Measurements from ENCODE around the gene EHD4. TPM values are rescaled to one million over a fixed set of nuclear protein-coding genes. Genes with fewer than 3 reads are reported as not detected.

EHD4 gene
- total RNA-seq, 1 donor from 2014 or later = 39.7 TPM

DNA sequence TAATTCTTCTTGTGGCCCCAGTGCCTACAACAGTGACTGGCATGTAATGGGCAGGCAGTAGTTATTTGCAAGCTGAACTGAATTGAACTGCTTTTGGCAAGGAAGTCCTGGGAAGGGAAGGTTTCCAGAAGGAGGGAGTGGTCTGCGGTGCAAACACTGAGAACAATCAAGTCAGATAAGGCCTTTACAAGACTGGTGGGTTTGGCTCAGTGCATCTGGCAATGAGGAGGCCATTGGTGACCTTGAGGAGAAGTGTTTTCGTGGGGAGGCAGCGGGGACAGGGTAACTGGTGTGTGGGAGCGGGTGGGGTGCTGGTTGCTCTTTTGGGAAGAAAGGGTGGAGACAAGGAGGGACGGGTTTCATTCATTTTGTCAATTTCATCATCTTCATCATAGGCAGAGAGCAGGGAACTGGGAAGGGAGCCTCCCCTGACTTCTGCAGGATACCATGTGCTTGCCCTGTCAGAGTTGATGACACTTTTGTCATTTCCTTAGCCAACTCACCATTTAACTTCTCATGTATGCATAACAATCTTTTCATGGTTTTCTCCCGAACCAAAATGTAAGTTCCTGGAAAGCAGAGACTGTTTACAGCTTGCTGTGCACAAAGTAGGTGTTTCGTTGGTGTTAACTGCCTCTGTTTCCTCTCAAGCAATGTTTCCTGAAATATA is 8.4 kb upstream of the EHD4 start:
- DNase-seq (ENCODE audit: low spot score) = peak; percentile 70

GRCh38 chr15:41979493-41980266 is 7.3 kb upstream of the EHD4 start:
- no peak for DNase-seq (ENCODE audit: low spot score)

DNA sequence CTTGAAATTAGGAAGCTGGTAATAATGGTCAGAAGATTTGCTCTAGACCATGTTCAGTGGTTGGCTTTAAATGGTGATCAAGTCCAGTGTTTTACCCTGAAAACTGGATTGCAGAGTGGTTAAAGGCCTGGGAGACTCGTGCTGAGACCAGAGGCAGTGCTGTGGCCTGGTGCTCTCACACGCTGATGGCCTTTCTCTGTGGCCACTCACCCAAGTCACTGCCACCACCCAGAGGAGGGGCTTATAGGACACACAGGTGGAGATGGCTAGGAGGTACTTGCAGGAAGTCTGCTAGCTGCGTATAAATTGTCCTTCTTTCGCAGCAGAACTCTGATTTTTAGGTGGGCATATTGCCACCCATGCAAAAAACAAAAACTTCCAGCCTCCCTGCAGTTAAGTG is 6.2 kb upstream of the EHD4 start:
- DNase-seq (ENCODE audit: low spot score) = no peak

DNA sequence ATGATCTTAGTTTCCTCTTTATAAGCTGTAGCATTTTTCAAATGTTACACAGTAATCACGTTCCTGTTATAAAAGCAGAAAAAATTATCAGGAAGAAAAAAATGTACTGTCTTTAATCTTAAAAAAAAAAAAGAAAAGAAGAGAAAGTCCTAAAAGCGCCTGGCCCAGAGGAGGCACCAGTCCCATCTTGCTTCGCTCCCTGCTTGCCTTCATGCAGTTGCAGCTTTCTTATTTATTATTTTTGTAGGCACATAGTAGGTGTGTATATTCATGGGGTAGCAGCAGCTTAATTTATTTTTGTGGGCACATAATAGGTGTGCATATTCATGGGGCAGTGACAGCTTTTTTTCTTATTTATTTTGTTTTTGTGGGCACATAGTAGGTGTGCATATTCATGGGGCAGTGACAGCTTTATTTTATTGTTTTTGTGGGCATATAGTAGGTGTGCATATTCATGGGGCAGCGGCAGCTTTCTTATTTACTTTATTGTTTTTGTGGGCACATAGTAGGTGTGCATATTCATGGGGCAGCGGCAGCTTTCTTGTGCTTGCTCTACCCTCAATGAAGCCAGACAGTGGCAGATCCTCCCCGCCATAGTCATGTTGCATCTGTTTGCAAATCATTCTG is 5.5 kb upstream of the EHD4 start:
- no peak for DNase-seq (ENCODE audit: low spot score)

DNA sequence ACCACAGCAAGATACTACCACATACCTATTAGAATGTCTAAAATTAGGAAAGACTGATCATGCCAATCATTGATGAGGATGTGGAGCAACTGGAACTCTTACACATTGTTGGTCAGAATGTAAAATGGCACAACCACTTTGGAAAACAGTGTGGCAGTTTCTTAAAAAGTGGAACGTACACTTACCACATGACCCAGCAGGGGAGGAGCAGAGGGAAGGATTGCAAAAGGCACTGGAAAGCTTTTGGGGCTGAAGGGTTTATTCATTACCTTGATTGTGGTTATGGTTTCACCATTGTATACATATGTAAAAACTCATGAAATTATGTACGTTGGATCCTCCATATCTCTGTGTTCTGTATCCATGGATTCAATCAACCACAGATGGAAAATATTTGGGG is 3.3 kb upstream of the EHD4 start:
- no peak for DNase-seq (ENCODE audit: low spot score)

GRCh38 chr15:41974041-41974440 is 1.7 kb upstream of the EHD4 start:
- no peak for DNase-seq (ENCODE audit: low spot score)

DNA sequence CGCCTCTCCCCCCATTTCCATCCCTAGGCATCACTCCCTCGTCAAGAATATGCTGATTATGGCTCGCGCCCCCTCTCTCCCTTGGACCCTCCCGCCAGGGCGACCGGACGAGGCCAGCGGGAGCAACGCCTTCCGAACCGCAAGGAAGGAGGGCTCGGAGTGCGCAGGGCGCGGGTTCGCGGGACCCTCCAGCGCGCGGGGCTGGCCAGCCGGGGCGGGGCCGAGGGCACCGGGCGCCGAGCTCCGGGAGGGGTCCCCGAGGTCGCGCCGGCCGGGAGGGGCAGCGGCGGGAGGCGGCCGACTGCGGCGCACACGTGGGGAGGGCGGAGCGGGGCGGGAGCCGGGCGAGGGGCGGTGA is 483 bp downstream of the EHD4 start:
- no peak for DNase-seq (ENCODE audit: low spot score)

GRCh38 chr15:41971089-41971894 is 1.1 kb downstream of the EHD4 start:
- peak; percentile 47 for DNase-seq (ENCODE audit: low spot score)

GRCh38 chr15:41970456-41970855 is 1.9 kb downstream of the EHD4 start:
- DNase-seq (ENCODE audit: low spot score) = no peak

DNA sequence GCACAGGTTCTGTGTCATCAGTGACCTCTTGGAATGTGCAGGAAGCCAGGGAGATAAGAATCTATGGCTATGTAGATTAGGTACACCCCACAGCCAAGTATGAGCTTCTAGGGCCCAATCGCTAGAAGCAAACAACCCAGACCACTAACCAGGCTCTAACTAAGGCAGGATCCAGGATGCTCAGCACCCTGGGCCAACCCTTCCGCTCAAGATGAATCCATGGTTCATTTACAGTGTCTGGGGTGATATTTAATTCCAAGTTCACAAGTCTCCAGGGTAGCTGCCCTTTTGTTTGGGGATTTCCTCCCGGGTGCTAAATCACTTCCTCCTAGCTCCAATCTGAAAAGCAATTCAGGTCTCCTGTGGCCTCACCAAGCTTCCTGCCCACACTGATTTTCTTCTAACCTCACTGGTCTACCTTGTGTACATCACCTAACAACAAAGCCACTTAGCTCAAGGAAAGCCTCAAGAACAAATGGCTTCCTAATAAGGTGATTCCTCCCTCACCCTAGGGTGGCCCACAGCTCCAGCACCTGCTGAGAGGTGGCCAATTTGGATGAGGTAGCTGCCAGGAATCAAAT is 2.4 kb downstream of the EHD4 start:
- no peak for DNase-seq (ENCODE audit: low spot score)

DNA sequence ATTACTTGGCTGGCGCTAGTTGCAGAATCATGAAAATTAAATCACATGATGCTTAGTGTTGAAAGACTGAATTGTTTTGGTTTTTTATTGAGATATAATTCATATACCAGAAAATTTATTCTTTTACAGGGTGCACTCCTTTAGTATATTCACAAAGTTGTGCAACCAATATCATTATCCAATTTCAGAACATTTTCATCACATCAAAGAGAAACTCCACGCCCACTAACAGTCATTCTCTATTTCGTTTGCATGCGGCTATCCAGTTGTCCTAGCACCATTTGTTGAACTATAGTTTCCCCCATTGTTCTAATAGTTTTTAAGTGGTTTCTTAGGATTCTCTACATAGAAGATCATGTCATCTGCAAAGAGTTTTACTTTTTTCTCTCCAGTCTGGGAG is 3.7 kb downstream of the EHD4 start:
- DNase-seq (ENCODE audit: low spot score) = no peak

- peak; percentile 27 for DNase-seq (ENCODE audit: low spot score)
Observed at GRCh38 chr15:41967506-41968206, 4.7 kb downstream of the EHD4 start.

DNA sequence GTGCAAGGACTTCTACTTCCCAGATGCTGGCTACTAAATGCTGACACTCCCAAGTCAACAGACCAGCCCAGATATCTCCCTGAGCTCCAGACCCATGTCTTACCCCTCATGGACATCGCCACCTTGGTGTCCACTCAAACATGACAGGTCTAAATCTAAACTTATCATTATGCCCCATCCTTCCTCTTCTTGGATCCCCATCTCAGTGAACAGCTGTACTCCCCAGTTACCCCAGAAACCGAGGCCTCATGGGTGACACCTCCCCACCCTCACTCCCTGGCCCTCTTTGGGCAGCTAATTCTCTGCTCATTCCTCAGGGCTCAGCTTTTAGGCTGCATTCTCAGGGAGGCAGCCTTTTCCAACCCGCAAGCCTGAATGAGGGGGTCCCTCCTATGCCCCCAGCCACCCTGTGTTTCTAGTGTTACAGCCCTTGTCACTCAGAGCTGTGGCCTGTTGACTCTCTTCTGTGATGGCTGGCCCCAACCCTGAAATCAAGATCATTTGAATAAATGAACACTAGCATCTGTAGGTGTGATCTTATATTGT is 5.4 kb downstream of the EHD4 start:
- no peak for DNase-seq (ENCODE audit: low spot score)

- DNase-seq (ENCODE audit: low spot score) = no peak
Observed at GRCh38 chr15:41966414-41966812, 5.9 kb downstream of the EHD4 start.

- no peak for DNase-seq (ENCODE audit: low spot score)
Observed at GRCh38 chr15:41965441-41966413, 6.6 kb downstream of the EHD4 start.

DNA sequence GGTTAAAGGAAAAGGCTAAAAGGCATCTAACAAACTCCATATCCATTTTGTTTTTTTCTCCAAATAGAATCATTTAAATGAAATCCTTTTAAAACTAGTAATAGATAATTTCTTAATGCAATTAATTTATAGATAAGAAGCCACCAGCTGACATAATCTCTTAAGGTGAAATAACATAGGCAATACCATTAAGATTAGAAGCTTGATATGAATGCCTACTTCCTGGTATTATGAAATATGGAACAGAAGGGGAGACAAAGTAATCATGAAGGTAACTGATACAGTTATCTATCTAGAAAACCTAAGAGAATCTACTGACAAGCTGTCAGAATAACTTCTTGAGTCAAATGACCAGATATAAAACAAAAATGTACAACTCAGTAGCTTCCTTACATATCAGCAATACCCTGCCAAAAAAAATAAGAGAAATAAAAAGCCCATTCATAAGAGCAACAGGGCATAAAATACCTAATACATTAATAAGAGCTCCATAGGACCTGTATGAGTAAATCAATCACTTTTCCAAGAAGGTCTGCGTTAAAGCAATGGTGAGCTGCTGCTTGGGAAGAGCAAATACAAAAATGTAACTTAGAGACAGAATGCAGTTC is 10.7 kb downstream of the EHD4 start:
- no peak for DNase-seq (ENCODE audit: low spot score)

DNA sequence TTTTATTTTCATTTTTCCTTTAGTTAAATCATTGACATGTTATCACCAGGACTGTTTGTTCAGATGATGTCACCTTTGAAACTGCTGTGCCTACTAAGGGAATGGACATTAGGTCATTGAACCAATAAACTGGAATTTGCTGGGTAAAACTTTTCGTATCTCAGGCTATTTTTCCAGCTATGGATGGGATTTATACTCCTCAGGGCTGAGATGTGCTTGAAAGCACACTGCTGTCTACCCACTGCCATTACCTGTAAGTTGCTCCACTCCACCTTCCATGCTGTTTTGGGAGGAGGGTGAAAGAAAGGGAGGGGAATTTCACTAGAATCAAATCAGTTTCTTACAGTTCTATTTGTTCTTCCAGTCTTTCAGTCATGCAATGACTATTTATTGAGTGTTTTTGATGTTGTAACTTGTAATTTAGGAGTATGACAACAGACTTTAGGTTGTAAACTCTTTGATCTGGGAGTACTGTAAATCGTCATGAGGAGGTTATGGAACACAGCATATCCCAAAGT is 11.3 kb downstream of the EHD4 start:
- no peak for DNase-seq (ENCODE audit: low spot score)

DNA sequence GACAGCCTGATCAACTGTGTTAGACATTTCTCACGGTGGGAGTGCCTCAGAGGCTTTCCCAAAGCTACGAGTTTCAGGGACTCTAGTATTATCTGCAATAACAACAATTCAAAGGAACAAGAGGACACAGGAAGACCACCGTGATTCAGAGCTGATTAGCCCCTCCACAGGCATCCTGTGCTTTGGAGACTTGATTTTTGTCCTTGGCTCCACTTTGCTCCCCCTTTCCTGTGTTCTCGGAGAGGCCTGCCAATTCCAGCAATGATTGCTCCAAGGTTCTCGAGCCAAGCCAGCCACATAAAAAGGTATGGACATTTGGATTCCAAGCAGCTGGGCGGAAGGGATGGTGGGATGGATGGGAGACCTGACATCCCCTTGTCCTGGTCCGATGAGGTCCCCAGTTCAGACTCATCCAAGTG is 14.3 kb downstream of the EHD4 start:
- no peak for DNase-seq (ENCODE audit: low spot score)
